Prostate gland (tissue), 2 donors: ENCODE measurements around the gene XAGE3. TPM values are rescaled to one million over a fixed set of nuclear protein-coding genes. Genes with fewer than 3 reads are reported as not detected.

Experiments used
- DNase-seq: peaks from one replicate; pipeline ENCODE4 v3.0.0-alpha.2; 2019; ENCODE audit warnings: low spot score
- H3K27ac ChIP-seq, 2 donors: fragments of 200-600 bp; sonication (generic); 2 replicates each; pipeline ENCODE4 v1.5.1; 2017 to 2019
- H3K27me3 ChIP-seq: fragments of 200-600 bp; sonication (generic); replicated peaks from 2 replicates; pipeline ENCODE4 v1.5.1; 2019; ENCODE audit not compliant: insufficient read depth
- H3K36me3 ChIP-seq, 2 donors: fragments of 200-600 bp; sonication (generic); 1 replicate in 1 of 2; 2 replicates in 1 of 2; pipeline versions ENCODE4 v1.5.1 to v1.8.1; 2017 to 2019
- H3K4me1 ChIP-seq: fragments of 200-600 bp; sonication (generic); replicated peaks from 2 replicates; pipeline ENCODE4 v1.5.1; 2019
- H3K4me3 ChIP-seq, 2 donors: fragments of 200-600 bp; sonication (generic); 2 replicates each; pipeline ENCODE4 v1.5.1; 2017 to 2019
- H3K9me3 ChIP-seq: fragments of 200-600 bp; sonication (generic); 2 replicates; pipeline ENCODE4 v1.5.1; 2017
- POLR2A ChIP-seq: fragments of 450-650 bp; IDR thresholded peaks from one replicate; pipeline ENCODE4 v1.6.1; 2016; ENCODE audit warnings: antibody characterized with exemption, mild to moderate bottlenecking
- POLR2AphosphoS5 ChIP-seq: sonication (generic); formaldehyde crosslinking; IDR thresholded peaks from one replicate; pipeline ENCODE4 v1.6.1; 2017; ENCODE audit warnings: antibody characterized with exemption
- WGBS: methylation state at CpG from one replicate; pipeline ENCODE4 v1.1.5; 2018; 5-methylcytosine and 5-hydroxymethylcytosine counted together
- intact Hi-C: fragments of 100-400 bp; cut with DNase I; formaldehyde crosslinking; loops from one replicate; pipeline ENCODE4 v1.14.2; 2022
- total RNA-seq, 2 donors: library from RNA; depleted of rRNA; stranded (reverse); fragments of >200 nt; gene quantifications; one replicate each; pipeline ENCODE4 v1.1.0, GENCODE V29; 2016
- TF ChIP-seq, protein P1 (sequence below), 4 experiments: fragments of 200-600 bp in 2 of 4; fragments of 450-650 bp in 2 of 4; sonication (generic) in 2 of 4; IDR thresholded peaks; 1 replicate in 3 of 4; 2 replicates in 1 of 4; pipeline ENCODE4 v1.5.1; 2016 to 2019; ENCODE audit warnings: antibody characterized with exemption in 4 of 4, mild to moderate bottlenecking in 2 of 4, moderate library complexity in 2 of 4

The XAGE3 gene
- total RNA-seq, 2 donors from 2014 or later: not detected

DNA sequence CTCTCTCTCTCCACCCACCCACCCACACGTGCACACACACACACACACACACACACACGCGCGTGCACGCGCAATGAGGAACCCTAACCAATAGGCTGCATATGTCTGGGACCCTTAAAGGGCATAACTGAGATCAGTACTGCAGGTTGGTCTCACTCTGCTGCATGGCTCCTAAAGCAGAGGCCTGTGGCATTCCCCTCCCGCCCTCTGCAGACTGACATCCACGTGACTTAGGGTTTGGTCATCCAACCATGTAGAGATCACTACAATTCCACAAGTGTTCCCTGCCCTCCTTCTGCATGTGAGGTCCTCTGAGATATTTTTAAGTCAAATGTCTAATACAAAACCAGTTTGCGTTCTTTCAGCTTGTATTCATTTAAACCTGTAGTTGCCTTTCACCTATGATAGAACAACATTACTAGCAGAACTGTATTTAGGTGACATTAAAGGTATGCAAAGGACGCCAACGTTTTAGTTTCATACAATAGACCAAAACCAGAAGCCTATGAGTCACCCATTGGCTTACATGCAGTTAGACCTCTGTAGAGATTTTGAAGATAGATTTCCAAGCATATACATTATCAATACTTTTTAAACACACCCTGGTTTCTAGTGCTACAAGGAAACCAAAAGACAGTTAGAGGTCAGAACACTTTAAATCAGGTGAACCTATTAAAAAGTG lies 46.7 kb downstream of the XAGE3 start:
- 84% methylated on average over 11 of the region's 11 CpGs for WGBS
- Histone ChIP-seq H3K9me3 (no peaks in the 10 kb centered on the region), H3K27me3 (no peaks in the 10 kb centered on the region), H3K4me1 (no peaks in the 10 kb centered on the region), H3K27ac (no peak overlapping the region), H3K36me3 (no peaks in the 10 kb centered on the region), H3K4me3 (no peak overlapping the region)
- intact Hi-C loops: no loop called here
- no peak for DNase-seq
- no peak for TF ChIP-seq POLR2A
- TF ChIP-seq, protein P1, sequence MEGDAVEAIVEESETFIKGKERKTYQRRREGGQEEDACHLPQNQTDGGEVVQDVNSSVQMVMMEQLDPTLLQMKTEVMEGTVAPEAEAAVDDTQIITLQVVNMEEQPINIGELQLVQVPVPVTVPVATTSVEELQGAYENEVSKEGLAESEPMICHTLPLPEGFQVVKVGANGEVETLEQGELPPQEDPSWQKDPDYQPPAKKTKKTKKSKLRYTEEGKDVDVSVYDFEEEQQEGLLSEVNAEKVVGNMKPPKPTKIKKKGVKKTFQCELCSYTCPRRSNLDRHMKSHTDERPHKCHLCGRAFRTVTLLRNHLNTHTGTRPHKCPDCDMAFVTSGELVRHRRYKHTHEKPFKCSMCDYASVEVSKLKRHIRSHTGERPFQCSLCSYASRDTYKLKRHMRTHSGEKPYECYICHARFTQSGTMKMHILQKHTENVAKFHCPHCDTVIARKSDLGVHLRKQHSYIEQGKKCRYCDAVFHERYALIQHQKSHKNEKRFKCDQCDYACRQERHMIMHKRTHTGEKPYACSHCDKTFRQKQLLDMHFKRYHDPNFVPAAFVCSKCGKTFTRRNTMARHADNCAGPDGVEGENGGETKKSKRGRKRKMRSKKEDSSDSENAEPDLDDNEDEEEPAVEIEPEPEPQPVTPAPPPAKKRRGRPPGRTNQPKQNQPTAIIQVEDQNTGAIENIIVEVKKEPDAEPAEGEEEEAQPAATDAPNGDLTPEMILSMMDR (IDR thresholded peaks at IDR 0.05): no peak
- TF ChIP-seq POLR2AphosphoS5: no peak

DNA sequence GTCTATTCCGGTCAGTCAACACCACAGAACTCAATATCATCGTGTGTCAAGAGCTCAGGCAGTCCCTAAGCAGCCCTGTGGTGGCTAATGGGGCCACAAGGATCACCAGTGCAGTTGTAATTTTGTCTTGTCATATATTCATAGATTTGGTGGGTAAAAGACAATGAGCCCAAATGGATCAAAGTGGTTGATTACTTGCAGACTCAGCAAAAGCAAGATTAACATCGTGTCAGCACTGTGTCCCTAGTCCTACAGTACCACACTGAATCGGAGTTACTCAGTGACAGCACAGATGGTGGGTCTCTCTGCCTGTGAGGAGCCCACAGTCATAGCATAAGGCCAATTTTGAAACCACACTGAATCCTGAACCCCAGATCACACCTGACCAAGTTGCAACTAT lies 48.1 kb downstream of the XAGE3 start:
- no peak for DNase-seq
- Histone ChIP-seq H3K9me3 (no peaks in the 10 kb centered on the region), H3K27ac (no peak overlapping the region), H3K4me3 (no peak overlapping the region), H3K36me3 (no peaks in the 10 kb centered on the region), H3K27me3 (no peaks in the 10 kb centered on the region), H3K4me1 (no peaks in the 10 kb centered on the region)
- TF ChIP-seq POLR2AphosphoS5 (no peak), POLR2A (no peak)
- TF ChIP-seq, protein P1 (IDR thresholded peaks at IDR 0.05): no peak
- 73% methylated on average over 3 of the region's 4 CpGs for WGBS
- intact Hi-C loops: no loop called here

Other genes starting within 250 kb of the XAGE3 start
- gene SSX7, start 213.2 kb downstream of the XAGE3 start, total RNA-seq: not detected
- 10 to 100 TPM in 1 of 2 donors, not detected in 1; 12.4 TPM for gene SSX2, start 160.9 kb downstream of the XAGE3 start, total RNA-seq
- gene SSX2B, start 116.8 kb downstream of the XAGE3 start, total RNA-seq: not detected
- under 1 TPM in 1 of 2 donors, not detected in 1; 0.68 TPM for gene SPANXN5, start 70.7 kb downstream of the XAGE3 start, total RNA-seq
- gene XAGE5, start 56.8 kb downstream of the XAGE3 start, total RNA-seq: not detected
- gene FAM156B, start 29.2 kb upstream of the XAGE3 start, total RNA-seq: 10 to 100 TPM; 11.3 to 55.2 TPM
- gene FAM156A, start 90.4 kb upstream of the XAGE3 start, total RNA-seq: 10 to 100 TPM in 1 of 2 donors, 1 to 10 TPM in 1; 4.6 to 55.5 TPM
- gene GPR173, start 180.7 kb upstream of the XAGE3 start, total RNA-seq: 1 to 10 TPM; 1.9 to 3.6 TPM
- 100 to 1,000 TPM in 1 of 2 donors, 10 to 100 TPM in 1; 34.3 to 250 TPM for gene TSPYL2, start 214.3 kb upstream of the XAGE3 start, total RNA-seq
- gene KANTR, start 226.1 kb upstream of the XAGE3 start, total RNA-seq: 10 to 100 TPM; 11.5 to 27.9 TPM